ENCODE measurements around the gene ITGAL. TPM values are rescaled to one million over a fixed set of nuclear protein-coding genes. Genes with fewer than 3 reads are reported as not detected.

ITGAL gene
- total and polyA plus RNA-seq, 2 of the 13 experiments (the other 11 are each of a cell fraction or from before 2014, with no cell fraction given) = 0.86 to 1.2 TPM

DNA sequence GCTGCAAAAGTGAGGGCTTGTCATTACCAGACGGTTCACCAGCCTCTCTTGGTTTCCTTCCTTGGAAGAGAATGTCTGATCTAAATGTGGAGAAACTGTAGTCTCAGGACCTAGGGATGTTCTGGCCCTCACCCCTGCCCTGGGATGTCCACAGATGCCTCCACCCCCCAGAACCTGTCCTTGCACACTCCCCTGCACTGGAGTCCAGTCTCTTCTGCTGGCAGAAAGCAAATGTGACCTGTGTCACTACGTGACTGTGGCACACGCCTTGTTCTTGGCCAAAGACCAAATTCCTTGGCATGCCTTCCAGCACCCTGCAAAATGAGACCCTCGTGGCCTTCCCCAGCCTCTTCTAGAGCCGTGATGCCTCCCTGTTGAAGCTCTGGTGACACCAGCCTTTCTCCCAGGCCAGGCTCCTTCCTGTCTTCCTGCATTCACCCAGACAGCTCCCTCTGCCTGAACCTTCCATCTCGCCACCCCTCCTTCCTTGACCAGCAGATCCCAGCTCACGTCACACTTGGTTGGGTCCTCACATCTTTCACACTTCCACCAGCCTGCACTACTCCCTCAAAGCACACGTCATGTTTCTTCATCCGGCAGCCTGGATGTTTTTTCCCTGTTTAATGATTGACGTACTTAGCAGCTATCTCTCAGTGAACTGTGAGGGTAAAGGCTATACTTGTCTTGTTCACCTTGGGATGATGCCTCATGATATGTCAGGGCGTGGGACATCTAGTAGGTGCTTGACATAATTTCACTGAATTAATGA is 49.5 kb downstream of the ITGAL start (continued):
- TF ChIP-seq SMC3 (IDR thresholded peaks at IDR 0.05; ENCODE audit: low read length) (no peak), RBM22 (optimal IDR thresholded peaks at IDR 0.05; ENCODE audit: low read length) (no peak), MTF1 (CRISPR knock-in tag; IDR thresholded peaks at IDR 0.05) (no peak), SIN3B (IDR thresholded peaks at IDR 0.05; ENCODE audit: low read length) (no peak), SP5 (CRISPR knock-in tag; IDR thresholded peaks at IDR 0.05; ENCODE audit: borderline replicate concordance, low read depth) (no peak), ZNF550 (CRISPR knock-in tag; IDR thresholded peaks at IDR 0.05; ENCODE audit: borderline replicate concordance) (no peak), MYC (CRISPR knock-in tag; IDR thresholded peaks at IDR 0.05; ENCODE audit: borderline replicate concordance) (peak; percentile 30; the same call in 1 of the 2 replicates), MED8 (CRISPR knock-in tag; IDR thresholded peaks at IDR 0.05; ENCODE audit: insufficient replicate concordance) (no peak), DNMT3B (CRISPR knock-in tag; conservative IDR thresholded peaks at IDR 0.05) (no peak), ZNF432 (CRISPR knock-in tag; IDR thresholded peaks at IDR 0.05; ENCODE audit: borderline replicate concordance) (no peak), SMARCC2 (IDR thresholded peaks at IDR 0.05) (no peak), TBX2 (CRISPR knock-in tag; IDR thresholded peaks at IDR 0.05; ENCODE audit: borderline replicate concordance) (no peak), SP4 (CRISPR knock-in tag; IDR thresholded peaks at IDR 0.05) (peak; percentile 12; the same call in 1 of the 2 replicates), U2AF1 (optimal IDR thresholded peaks at IDR 0.05; ENCODE audit: low read depth, low read length) (no peak), PITX1 (CRISPR knock-in tag; IDR thresholded peaks at IDR 0.05) (peak; percentile 16; the same call in 1 of the 2 replicates), RARA (CRISPR knock-in tag; IDR thresholded peaks at IDR 0.05) (0 out of 2 replicates have a peak, but pooled peaks have one; percentile 22), HOXD1 (CRISPR knock-in tag; IDR thresholded peaks at IDR 0.05) (no peak), ZNF337 (CRISPR knock-in tag; IDR thresholded peaks at IDR 0.05; ENCODE audit: borderline replicate concordance, low read depth) (no peak; the same call in 1 of the 2 replicates), PRPF4 (IDR thresholded peaks at IDR 0.05; ENCODE audit: low read depth, low read length, poor library complexity, severe bottlenecking) (no peak), ZNF703 (CRISPR knock-in tag; IDR thresholded peaks at IDR 0.05; ENCODE audit: borderline replicate concordance) (no peak), AHR (CRISPR knock-in tag; IDR thresholded peaks at IDR 0.05) (no peak; the same call in 1 of the 2 replicates)
- TF ChIP-seq, protein P1, sequence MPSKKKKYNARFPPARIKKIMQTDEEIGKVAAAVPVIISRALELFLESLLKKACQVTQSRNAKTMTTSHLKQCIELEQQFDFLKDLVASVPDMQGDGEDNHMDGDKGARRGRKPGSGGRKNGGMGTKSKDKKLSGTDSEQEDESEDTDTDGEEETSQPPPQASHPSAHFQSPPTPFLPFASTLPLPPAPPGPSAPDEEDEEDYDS (CRISPR knock-in tag; IDR thresholded peaks at IDR 0.05) = peak; percentile 78
- TF ChIP-seq, protein P2, sequence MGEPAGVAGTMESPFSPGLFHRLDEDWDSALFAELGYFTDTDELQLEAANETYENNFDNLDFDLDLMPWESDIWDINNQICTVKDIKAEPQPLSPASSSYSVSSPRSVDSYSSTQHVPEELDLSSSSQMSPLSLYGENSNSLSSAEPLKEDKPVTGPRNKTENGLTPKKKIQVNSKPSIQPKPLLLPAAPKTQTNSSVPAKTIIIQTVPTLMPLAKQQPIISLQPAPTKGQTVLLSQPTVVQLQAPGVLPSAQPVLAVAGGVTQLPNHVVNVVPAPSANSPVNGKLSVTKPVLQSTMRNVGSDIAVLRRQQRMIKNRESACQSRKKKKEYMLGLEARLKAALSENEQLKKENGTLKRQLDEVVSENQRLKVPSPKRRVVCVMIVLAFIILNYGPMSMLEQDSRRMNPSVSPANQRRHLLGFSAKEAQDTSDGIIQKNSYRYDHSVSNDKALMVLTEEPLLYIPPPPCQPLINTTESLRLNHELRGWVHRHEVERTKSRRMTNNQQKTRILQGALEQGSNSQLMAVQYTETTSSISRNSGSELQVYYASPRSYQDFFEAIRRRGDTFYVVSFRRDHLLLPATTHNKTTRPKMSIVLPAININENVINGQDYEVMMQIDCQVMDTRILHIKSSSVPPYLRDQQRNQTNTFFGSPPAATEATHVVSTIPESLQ (CRISPR knock-in tag; conservative IDR thresholded peaks at IDR 0.05) = no peak
- TF ChIP-seq, protein P3, sequence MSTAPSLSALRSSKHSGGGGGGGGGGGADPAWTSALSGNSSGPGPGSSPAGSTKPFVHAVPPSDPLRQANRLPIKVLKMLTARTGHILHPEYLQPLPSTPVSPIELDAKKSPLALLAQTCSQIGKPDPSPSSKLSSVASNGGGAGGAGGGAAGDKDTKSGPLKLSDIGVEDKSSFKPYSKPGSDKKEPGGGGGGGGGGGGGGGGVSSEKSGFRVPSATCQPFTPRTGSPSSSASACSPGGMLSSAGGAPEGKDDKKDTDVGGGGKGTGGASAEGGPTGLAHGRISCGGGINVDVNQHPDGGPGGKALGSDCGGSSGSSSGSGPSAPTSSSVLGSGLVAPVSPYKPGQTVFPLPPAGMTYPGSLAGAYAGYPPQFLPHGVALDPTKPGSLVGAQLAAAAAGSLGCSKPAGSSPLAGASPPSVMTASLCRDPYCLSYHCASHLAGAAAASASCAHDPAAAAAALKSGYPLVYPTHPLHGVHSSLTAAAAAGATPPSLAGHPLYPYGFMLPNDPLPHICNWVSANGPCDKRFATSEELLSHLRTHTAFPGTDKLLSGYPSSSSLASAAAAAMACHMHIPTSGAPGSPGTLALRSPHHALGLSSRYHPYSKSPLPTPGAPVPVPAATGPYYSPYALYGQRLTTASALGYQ (CRISPR knock-in tag; IDR thresholded peaks at IDR 0.05) = no peak
- TF ChIP-seq, protein P4, sequence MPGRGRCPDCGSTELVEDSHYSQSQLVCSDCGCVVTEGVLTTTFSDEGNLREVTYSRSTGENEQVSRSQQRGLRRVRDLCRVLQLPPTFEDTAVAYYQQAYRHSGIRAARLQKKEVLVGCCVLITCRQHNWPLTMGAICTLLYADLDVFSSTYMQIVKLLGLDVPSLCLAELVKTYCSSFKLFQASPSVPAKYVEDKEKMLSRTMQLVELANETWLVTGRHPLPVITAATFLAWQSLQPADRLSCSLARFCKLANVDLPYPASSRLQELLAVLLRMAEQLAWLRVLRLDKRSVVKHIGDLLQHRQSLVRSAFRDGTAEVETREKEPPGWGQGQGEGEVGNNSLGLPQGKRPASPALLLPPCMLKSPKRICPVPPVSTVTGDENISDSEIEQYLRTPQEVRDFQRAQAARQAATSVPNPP (CRISPR knock-in tag; IDR thresholded peaks at IDR 0.05) = no peak
